NT2/D1 (cell line): ENCODE data around the gene DNAH17.

Experiments used
- SUZ12 ChIP-seq: IDR thresholded peaks from 2 replicates; pipeline ENCODE4 v1.6.1; 2011; ENCODE audit not compliant: insufficient read length, insufficient read depth; ENCODE audit errors: extremely low read depth
- YY1 ChIP-seq: IDR thresholded peaks from 2 replicates; pipeline ENCODE4 v1.6.1; 2011; ENCODE audit not compliant: insufficient read length, insufficient read depth
- ZNF274 ChIP-seq: IDR thresholded peaks from 2 replicates; pipeline ENCODE4 v1.6.1; 2011; ENCODE audit warnings: mild to moderate bottlenecking, low read depth, low read length

DNA sequence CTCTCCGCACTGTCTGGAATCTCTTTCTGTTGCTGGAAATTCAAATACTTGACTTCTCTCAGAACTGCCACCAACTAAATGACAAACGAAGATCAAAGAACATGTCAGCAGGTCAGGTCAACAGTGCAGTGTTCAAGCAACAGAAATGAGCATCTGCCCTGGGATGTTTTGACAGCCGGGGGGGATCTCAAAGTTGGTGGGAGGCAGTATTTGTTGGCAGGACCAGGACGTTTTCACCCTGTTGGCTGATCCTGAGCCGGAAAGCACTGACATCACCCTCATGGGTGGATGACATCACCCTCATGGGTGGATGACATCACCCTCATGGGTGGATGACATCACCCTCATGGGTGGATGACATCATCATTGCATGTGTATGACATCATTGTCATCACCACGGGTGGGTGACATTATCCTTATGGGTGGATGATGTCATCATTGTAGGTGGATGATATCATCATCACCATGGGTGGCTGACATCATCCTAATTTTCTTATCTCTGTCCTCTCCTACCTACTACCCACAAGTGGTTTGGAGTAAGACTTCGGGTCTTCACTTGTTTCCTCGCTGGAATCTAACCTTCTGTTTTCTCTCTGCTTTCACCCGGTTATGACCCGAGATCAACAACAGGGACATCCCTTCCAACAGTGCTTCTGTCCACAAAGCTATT lies 18.9 kb downstream of the DNAH17 start:
- TF ChIP-seq ZNF274 (no peak), YY1 (no peak), SUZ12 (no peak)
